HG03139 (cell line): ENCODE results near the gene CXXC5.

Experiments used
- ATAC-seq: cut with Tn5 transposase; IDR thresholded peaks from one replicate; pipeline ENCODE4 v1.9.1; 2021; ENCODE audit not compliant: unreplicated experiment

The CXXC5 gene

GRCh38 chr5:139664727-139665351, 16.7 kb downstream of the CXXC5 start:
- no peak for ATAC-seq

- ATAC-seq, result no peak
These were observed 17.5 kb downstream of the CXXC5 start for GRCh38 chr5:139665626-139666025.

- no peak for ATAC-seq
These were observed 18.4 kb downstream of the CXXC5 start for GRCh38 chr5:139666551-139666950.

DNA sequence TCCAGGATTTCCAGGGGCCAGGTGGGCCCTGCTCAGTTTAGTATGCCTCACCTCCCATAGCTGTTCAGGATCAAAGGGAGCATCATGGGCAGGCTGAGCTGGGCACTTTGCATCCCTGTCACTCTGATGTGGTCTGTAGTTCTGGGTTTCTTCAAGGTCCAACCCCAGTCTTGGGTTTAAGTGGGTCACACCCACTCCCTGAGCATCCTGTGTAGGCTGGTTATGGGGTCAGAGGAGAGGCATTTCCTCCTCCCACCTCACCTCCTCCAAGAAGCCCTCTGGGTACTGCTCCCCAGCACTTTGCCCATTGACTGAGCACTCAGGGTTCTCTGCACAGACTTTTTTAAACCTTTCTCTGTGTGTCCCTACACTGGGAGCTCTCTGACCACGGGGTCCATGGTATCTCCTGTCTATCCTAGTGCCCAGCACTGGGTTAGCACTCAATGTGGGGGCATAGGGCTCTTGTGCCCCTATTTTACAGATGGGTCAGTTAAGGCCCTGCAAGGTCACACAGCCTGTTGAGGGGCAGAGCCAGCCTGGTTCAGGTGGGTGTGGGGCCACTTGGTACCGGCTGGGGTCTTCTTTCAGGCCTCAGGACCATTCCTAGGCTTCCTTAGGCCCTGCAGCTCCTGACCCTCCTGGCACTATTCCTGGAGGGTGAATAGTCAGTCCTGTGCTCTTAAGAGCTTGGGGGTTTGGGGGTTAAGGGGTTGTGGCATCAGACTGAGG, 19.0 kb downstream of the CXXC5 start:
- ATAC-seq, result no peak

GRCh38 chr5:139667730-139668063, 19.5 kb downstream of the CXXC5 start:
- no peak for ATAC-seq

DNA sequence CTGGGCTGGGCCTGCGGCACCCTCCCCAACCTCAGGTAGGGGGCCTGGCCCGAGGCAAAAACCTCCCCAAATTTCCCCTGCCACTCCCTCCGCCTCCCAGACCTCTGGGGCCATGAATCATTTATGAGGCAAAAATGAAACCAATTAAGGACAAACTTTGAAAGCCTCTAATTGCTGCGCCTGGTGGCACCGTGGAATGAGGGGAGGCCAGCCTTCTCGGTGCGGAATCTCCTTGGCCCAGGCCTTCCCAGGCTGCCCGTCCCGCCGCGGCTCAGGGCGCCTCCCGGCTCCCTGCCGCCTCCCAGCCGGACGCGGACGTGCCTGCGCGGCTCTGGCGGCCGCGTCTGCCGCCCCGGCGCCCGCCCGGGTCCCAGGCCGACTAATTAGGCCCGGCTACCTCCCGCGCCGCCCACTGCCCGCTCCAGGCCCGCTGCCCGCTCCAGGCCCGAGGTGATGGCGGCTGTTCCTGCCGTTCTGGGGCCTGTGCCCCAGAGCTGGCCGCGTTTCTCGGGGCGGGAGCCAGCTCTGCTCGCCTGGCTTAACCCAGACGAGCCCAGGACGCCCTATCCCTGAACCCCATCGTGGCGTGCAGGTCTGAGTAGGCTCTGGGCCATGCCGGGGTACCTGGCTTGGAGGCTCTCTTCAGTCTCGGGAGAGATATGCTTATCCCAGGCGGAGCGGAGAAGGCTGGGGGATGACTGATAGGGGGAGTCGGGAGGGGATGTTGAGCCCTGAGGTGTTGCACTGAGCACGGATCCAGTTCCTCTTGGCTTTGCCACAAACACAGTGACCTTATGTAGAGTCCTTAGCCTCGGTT, 20.1 kb downstream of the CXXC5 start:
- no peak for ATAC-seq

DNA sequence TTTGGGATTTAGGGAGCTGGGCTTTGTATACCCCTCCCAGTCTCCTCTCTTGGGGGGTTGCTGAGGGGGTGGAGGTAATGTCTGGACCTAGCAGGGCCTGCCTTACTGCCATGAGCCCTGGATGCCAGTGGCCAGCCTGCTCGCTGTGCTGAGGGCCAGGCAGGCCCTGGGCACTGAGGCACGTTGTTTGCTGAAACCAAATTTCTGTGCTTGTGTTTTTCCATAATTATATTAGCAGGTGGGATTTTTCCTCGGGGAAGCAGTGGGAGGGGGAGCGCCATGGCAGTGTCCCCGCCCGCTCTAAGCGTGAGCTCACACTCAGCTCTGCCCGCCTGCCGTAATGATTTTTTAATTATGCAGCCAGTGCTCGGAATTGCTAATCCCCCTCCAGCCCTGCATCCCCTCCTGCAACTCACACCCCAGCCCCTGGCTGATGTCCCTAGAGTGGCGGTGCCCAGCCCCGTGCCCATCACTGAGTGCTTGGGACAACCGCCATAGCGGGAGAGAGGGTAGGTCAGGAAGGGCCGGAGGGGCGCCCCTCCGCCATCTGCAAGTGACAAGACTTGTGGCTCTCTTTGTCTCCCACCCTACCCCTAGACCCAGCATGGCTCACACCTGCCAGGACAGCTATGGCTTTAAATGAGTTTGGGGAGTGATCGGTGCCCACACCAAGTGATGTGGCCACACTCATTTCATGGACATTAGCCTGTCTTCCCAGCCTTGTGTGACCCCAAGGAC, 20.9 kb downstream of the CXXC5 start:
- ATAC-seq, result no peak

GRCh38 chr5:139669662-139670368, 21.7 kb downstream of the CXXC5 start:
- ATAC-seq, result peak; percentile 18

- ATAC-seq, result peak; percentile 37
These were observed 22.4 kb downstream of the CXXC5 start for GRCh38 chr5:139670369-139671095.

GRCh38 chr5:139671096-139671841, 23.1 kb downstream of the CXXC5 start:
- no peak for ATAC-seq

DNA sequence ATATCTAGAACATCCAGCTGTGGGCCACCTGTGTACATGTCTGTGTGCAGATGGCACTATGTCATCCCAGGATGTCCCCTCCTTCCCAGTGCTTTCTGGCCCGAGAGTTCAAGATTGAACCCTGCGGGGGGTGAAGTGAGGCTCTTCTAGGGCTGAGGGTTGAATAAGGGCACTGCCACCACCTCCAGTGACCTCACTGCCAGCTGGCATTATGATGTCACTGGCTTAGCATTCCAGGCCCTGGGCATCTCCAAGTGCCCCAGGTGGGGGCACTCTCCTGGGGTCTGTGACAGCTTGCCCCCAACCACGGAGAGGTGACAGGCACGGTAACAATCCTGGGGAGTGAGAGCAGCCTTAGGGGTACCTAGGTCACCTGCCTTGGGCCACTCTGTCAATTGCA, 27.1 kb downstream of the CXXC5 start:
- ATAC-seq, result no peak

- ATAC-seq, result no peak
These were observed 27.7 kb downstream of the CXXC5 start for GRCh38 chr5:139675825-139676224.

DNA sequence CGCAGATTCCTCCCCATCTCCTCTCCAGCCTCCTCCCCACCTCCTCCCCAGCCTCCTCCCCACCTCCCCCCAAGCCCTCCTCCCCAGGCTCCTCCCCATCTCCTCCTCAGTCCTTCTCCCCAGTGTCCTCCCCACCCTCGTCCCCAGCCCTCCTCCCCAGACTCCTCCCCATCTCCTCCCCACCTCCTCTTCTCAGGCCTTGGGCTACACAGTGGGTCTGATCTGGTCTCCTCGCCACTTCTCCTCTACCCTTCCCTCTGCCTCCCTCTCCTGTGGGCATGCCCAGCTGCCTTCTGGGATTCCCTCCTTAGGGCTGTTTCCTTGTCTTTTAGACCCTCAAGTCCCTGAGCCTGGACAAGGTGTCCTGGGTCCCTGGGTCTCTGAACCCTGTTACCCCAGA, 28.3 kb downstream of the CXXC5 start:
- no peak for ATAC-seq

DNA sequence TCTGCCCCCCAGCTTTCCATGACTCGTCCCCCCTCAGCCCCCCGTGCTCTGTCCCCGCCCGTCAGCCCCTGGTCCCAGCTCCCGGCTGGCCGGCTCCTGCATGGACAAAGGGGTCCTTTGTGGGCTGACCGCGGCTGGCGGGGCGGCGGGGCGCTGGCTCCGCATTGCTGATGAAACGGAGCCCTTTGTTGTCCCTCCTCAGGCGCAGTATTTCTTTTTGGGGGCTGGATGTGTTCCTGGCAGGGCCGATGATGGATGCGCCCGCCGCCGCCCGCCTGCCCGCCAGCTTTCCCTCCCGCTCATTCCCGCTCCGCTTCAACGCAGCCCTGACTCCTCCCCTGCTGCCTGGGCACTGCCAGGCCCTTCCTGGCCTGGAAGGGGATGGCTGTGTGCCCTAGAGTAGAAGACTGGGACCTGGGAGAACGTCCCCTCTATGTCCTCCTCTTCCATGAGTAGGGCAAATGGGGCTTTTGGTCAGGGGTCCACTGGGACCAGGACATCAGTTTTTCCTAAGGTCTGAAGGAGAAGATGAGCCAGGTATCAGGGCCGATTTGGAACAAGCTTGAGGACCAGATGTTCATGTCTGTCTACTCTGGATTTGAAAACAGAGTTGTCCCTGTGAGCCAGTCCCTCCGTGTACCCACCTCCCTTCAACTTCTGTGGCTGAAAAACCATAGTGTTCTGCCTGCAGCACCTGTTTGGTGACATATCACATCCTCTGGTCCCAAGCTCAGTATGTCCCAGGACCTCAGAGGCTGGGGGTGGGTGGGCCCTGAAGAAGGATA, 29.0 kb downstream of the CXXC5 start:
- no peak for ATAC-seq

DNA sequence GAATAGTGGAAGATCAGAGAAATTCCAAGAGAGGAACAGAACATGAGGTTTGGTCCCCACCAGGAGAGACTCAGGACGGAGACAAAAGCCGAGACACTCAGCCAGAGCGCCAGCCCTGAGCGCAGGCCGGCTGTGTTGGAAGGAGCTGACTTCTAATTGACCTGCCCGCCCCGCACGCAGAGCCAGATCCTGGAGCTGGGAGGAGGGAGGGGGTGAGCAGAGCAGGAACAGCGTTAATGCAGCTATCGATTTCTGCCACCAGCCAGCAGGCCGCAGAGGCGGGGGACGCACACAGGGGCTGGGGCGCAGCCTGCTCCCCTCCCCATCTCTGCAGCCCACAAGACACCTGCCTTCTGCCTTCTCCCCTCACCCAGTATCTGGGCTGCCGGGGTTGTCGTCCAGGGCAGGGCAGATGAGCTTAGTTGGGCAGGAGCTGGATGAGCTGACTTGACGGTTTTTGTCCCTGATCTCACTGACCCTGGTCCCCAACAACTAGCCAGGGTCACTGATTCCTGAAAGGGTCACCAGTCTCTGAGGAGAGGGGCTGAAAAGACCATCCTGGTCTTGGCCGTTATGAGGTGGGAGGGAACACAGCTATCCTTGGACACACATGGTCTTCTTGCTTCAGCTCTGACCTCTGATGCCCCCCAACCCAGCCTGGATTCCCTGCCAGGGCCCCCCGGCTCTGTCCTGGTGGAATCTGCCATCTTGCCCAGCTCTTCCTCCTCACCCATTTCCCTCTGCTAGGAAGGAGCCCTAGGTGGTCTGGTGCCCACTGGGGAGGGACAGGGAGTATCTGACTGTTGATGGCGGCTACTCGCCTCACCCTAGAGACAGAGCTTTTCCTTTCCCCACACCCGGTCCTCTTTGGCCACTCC, 29.8 kb downstream of the CXXC5 start:
- ATAC-seq, result no peak

GRCh38 chr5:139678751-139679750, 30.9 kb downstream of the CXXC5 start:
- no peak for ATAC-seq
